ENCODE data around the gene PLEKHN1.

Gene PLEKHN1

DNA sequence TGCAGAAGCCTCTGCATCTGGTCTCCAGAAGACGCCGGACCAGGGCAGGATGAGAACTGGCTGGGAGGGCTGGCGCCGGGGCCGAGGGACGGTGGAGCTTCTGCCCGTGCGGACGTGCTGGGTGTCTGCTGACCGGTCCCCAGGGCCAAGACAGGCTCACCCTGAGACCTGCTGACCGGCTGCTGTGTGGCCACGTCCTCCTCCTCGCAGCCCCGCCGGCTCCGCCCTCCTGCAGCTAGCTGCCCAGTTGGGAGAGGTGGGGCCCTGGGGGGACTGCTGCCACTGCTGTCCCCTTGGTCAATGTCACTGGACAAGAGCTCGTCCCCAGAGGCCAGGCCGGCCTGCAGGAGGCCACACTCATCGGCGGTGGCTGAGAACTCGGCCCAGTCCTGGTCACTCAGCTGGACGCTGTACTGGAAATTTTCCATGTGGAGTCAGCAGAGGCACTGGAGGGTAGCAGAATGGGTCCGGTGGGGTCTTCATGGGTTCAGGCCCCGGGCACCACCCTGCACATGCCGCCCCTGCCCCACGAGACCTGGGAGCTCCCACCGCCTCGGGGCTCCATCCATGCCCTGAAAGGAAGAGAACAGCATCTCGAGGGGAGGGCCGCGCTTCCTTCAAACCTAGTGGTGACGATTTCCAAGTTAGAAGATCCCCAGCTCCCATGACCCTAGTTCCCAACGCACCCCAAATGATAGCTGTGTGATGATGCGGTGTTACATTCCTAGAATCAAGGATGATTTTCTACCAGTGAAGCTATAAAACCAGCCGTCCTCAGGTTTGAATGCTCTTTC lies 14.5 kb downstream of the PLEKHN1 start:
- Histone ChIP-seq H3K4me3 (ENCODE audit: low read depth, low read length, poor library complexity, severe bottlenecking) (no peak overlapping the region), H3K9me2 (ENCODE audit: low read depth, low read length) (no peaks in the 10 kb centered on the region), H3K27me3 (ENCODE audit: insufficient read depth, low read length) (no peaks in the 10 kb centered on the region; the same call in 1 of the 2 replicates), H2AFZ (ENCODE audit: low read length) (no peak overlapping the region), H3F3A (ENCODE audit: insufficient read depth, low read length) (no peaks in the 10 kb centered on the region), H3K4me2 (ENCODE audit: low read length) (no peak overlapping the region), H4K20me1 (ENCODE audit: insufficient read depth, low read length) (no peaks in the 10 kb centered on the region), H3K9ac (ENCODE audit: low read length) (no peak overlapping the region), H3K36me3 (ENCODE audit: insufficient read depth, low read length) (no peaks in the 10 kb centered on the region), H3K9me3 (ENCODE audit: low read length) (no peaks in the 10 kb centered on the region), H3K4me1 (ENCODE audit: insufficient read depth, low read length, severe bottlenecking) (peaks cover 6% of the 10 kb centered on the region), H3K27ac (ENCODE audit: low read depth, low read length, poor library complexity, severe bottlenecking) (no peak overlapping the region), H3K79me2 (ENCODE audit: insufficient read depth, low read length) (no peaks in the 10 kb centered on the region)
- no peak for TF ChIP-seq EZH2 (IDR thresholded peaks at IDR 0.05; ENCODE audit: borderline replicate concordance, low read length)
- TF ChIP-seq, protein P1, sequence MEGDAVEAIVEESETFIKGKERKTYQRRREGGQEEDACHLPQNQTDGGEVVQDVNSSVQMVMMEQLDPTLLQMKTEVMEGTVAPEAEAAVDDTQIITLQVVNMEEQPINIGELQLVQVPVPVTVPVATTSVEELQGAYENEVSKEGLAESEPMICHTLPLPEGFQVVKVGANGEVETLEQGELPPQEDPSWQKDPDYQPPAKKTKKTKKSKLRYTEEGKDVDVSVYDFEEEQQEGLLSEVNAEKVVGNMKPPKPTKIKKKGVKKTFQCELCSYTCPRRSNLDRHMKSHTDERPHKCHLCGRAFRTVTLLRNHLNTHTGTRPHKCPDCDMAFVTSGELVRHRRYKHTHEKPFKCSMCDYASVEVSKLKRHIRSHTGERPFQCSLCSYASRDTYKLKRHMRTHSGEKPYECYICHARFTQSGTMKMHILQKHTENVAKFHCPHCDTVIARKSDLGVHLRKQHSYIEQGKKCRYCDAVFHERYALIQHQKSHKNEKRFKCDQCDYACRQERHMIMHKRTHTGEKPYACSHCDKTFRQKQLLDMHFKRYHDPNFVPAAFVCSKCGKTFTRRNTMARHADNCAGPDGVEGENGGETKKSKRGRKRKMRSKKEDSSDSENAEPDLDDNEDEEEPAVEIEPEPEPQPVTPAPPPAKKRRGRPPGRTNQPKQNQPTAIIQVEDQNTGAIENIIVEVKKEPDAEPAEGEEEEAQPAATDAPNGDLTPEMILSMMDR (IDR thresholded peaks at IDR 0.05; ENCODE audit: low read length): no peak

DNA sequence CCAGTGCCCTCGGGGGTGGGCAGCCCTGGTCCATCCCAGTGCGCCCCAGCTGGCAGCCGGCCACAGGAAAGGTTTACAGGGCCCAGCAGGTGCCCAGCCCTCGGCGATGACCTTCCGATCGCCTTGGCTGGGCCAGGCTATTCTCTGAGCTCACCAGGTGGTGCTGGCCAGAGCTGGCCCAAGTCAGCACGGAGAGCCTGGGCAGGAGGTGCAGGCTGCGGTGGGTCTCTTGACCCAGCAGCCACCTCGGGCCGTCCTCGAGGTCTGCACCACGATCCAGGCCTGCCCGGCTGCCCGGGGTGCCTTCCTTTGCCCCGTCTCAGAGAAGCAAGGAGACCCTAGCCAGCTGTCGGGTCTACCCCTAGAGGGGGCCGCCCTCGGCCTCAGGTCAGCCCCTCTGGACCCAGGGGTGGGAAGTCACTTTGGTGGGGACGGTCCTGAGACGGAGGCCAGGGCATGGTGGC lies 15.2 kb downstream of the PLEKHN1 start:
- no peaks in the 10 kb centered on the region for H3K79me2 ChIP-seq (ENCODE audit: insufficient read depth, low read length)
- no peaks in the 10 kb centered on the region for H3K36me3 ChIP-seq (ENCODE audit: insufficient read depth, low read length)
- no peak overlapping the region for H3K4me2 ChIP-seq (ENCODE audit: low read length)
- no peaks in the 10 kb centered on the region for H3K9me3 ChIP-seq (ENCODE audit: low read length)
- H3F3A ChIP-seq (ENCODE audit: insufficient read depth, low read length): no peaks in the 10 kb centered on the region
- H3K27me3 ChIP-seq (ENCODE audit: insufficient read depth, low read length): no peaks in the 10 kb centered on the region; the same call in 1 of the 2 replicates
- no peaks in the 10 kb centered on the region for H3K9me2 ChIP-seq (ENCODE audit: low read depth, low read length)
- TF ChIP-seq EZH2 (IDR thresholded peaks at IDR 0.05; ENCODE audit: borderline replicate concordance, low read length): no peak
- no peak overlapping the region for H3K9ac ChIP-seq (ENCODE audit: low read length)
- H3K27ac ChIP-seq (ENCODE audit: low read depth, low read length, poor library complexity, severe bottlenecking): no peak overlapping the region
- no peaks in the 10 kb centered on the region for H3K4me1 ChIP-seq (ENCODE audit: insufficient read depth, low read length, severe bottlenecking)
- no peak overlapping the region for H2AFZ ChIP-seq (ENCODE audit: low read length)
- H4K20me1 ChIP-seq (ENCODE audit: insufficient read depth, low read length): no peaks in the 10 kb centered on the region
- H3K4me3 ChIP-seq (ENCODE audit: low read depth, low read length, poor library complexity, severe bottlenecking): no peak overlapping the region

DNA sequence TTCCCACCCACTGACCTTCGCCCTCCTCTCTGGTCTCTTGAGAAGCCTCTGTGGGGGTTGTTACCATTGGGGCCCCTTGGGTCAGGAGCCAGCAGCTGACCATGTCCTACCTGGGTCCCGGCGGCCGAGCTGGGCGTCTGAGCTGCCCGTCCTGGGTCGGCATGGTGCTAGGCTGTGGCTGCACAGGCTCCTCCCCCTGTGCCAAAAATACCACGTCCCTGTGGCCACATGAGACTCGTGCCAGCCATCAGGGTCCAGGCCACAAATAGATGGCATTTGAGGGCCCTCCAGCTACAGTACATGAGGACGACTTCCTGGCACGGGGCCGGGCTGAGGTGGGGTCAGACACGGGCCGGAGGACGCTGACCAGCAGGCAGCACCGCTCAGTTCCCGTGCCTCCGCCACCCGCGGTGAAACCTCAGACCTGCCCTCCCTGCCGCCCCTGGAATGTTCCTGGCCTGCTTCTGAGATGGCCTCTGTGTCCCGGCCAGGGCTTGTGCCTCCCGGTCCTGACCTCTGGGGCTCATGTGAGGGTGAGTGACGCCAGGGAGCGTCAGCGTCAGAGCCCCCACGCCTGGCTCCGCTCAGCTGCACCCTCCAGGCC lies 15.8 kb downstream of the PLEKHN1 start, which contains the start of gene PERM1:
Gene PERM1, minus strand, starts transcription at position 139 of the 604 bp plus-strand sequence. CDS start 1,064 bp downstream, outside the sequence.
- no peaks in the 10 kb centered on the region for H3K4me1 ChIP-seq (ENCODE audit: insufficient read depth, low read length, severe bottlenecking)
- H3F3A ChIP-seq (ENCODE audit: insufficient read depth, low read length): no peaks in the 10 kb centered on the region
- no peak within 1 kb of the TSS for H3K4me2 ChIP-seq (ENCODE audit: low read length)
- H3K9ac ChIP-seq (ENCODE audit: low read length): no peak within 1 kb of the TSS
- H2AFZ ChIP-seq (ENCODE audit: low read length): no peak within 1 kb of the TSS
- TF ChIP-seq, protein P1 (IDR thresholded peaks at IDR 0.05; ENCODE audit: low read length): no peak
- TF ChIP-seq EZH2 (IDR thresholded peaks at IDR 0.05; ENCODE audit: borderline replicate concordance, low read length): no peak
- no peaks in the 10 kb centered on the region for H3K36me3 ChIP-seq (ENCODE audit: insufficient read depth, low read length)
- no peaks in the 10 kb centered on the region for H4K20me1 ChIP-seq (ENCODE audit: insufficient read depth, low read length)
- no peaks in the 10 kb centered on the region for H3K9me2 ChIP-seq (ENCODE audit: low read depth, low read length)
- no peaks in the 10 kb centered on the region for H3K9me3 ChIP-seq (ENCODE audit: low read length)
- no peak within 1 kb of the TSS for H3K27ac ChIP-seq (ENCODE audit: low read depth, low read length, poor library complexity, severe bottlenecking)
- H3K79me2 ChIP-seq (ENCODE audit: insufficient read depth, low read length): no peaks in the 10 kb centered on the region
- H3K27me3 ChIP-seq (ENCODE audit: insufficient read depth, low read length): no peaks in the 10 kb centered on the region; the same call in 1 of the 2 replicates
- H3K4me3 ChIP-seq (ENCODE audit: low read depth, low read length, poor library complexity, severe bottlenecking): no peak within 1 kb of the TSS
